ENCODE results near the gene ACMSD. TPM values are rescaled to one million over a fixed set of nuclear protein-coding genes. Genes with fewer than 3 reads are reported as not detected.
"Not testable (repeated sequence)": the region's sequence is repeated elsewhere in the genome, so short reads cannot be mapped to it uniquely, and the experiment has no call there.

The ACMSD gene
- total RNA-seq, 1 donor from 2014 or later = not detected

DNA sequence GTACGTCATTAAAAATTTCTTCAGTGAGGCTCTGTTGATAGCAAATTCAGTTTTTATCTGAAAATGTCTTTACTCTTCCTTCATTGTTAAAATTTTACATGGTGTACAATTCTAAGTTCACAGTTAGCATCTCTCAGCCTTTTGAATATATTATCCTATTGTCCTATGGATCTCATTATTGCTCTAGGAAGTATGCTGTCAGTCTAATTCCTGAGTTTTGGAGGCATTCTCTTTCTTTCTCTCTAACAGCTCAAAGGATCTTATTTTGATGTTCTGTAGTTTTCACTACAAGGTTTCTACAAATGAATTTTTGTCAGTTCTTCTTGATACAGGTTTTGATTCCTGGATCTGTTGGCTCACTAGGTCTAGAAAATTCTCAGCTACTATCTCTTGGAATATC is 2.9 kb upstream of the ACMSD start:
- no peak overlapping the region for H3K27ac Mint-ChIP-seq
- no peaks in the 10 kb centered on the region for H3K36me3 Mint-ChIP-seq (ENCODE audit: low read depth)
- H3K9me3 Mint-ChIP-seq = peaks cover 4% of the 10 kb centered on the region
- H3K27me3 Mint-ChIP-seq = peaks cover 16% of the 10 kb centered on the region
- no peak for DNase-seq
- intact Hi-C loops (cut with micrococcal nuclease) = no loop called here
- H3K4me1 Mint-ChIP-seq = no peaks in the 10 kb centered on the region
- H3K4me3 Mint-ChIP-seq = no peak overlapping the region

DNA sequence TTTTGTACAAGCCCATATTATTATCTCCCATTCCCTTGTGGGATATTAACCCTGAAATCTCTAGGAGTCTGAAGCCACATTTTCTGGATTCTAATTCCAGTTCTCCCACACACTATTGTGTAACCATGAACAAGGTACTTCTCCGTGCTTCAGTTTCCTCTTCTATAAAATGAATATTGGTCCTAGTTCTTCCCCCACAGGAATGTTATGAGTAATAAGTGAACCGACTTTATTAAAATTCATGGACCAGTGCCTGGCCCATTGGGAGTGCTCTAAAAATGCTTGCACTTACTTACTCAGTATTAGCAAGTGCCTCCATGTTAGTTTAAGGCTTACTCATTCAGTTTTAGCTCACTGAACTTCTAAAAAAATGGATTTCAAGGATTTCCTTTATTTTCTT is 1.4 kb upstream of the ACMSD start:
- Mint-ChIP-seq H3K4me1 (no peaks in the 10 kb centered on the region), H3K9me3 (peaks cover 4% of the 10 kb centered on the region), H3K4me3 (no peak overlapping the region), H3K27me3 (peaks cover 18% of the 10 kb centered on the region), H3K27ac (no peak overlapping the region), H3K36me3 (ENCODE audit: low read depth) (no peaks in the 10 kb centered on the region)
- intact Hi-C loops (cut with micrococcal nuclease) = no loop called here
- no peak for DNase-seq

DNA sequence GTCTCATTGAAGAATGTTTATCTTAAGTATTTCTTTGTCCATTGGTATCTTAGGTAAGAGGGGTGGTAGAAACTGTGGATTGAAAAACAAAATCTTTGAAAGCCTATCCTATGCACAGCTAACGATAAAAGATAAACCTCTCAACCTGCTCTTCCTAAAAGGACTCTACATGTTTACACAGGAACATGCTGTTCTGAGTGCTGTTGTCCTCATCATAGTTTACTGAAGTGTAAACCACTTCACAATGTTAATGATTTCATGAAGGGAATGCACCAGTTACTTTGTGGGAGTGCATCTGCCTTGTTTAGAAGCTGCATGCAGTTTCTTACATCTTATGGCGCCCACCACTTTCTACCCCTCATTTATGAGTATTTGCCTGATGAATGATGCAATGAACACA is 1.2 kb downstream of the ACMSD start:
- peaks cover 18% of the 10 kb centered on the region for H3K27me3 Mint-ChIP-seq
- H3K4me1 Mint-ChIP-seq = no peaks in the 10 kb centered on the region
- H3K27ac Mint-ChIP-seq = no peak overlapping the region
- no peak overlapping the region for H3K4me3 Mint-ChIP-seq
- intact Hi-C loops (cut with micrococcal nuclease) = no loop called here
- H3K9me3 Mint-ChIP-seq = peaks cover 4% of the 10 kb centered on the region
- H3K36me3 Mint-ChIP-seq (ENCODE audit: low read depth) = no peaks in the 10 kb centered on the region
- DNase-seq = peak; percentile 12

DNA sequence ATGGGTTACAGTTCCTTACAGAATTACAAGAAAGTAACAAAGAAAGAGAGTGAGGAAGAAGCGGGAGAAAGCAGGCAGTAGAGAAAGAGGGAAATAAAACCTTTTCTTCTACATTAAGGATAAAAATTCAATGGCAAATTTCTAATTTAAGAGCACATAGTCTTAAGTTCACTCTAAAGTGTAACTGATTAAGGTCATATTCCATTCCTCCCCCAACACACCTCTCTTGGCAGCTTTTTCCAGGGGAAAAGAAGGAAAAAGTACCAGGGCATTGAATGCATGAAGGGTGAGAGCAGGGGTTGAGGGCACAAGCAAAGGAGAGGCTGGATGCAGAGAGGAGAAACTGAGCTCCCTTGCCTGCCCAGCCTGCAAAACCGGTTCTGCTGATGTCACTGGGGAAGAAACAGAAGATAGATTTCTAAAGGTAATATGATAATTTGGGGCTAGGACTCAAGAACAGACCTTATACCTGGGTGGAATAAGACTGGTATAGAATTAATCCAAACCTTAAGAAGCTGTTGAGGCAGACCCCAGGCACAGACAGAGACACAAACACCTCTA is 4.6 kb downstream of the ACMSD start:
- Mint-ChIP-seq H3K9me3 (no peaks in the 10 kb centered on the region), H3K27me3 (peaks cover 5% of the 10 kb centered on the region), H3K4me3 (no peak overlapping the region), H3K27ac (no peak overlapping the region), H3K4me1 (no peaks in the 10 kb centered on the region), H3K36me3 (ENCODE audit: low read depth) (no peaks in the 10 kb centered on the region)
- intact Hi-C loops (cut with micrococcal nuclease) = no loop called here
- DNase-seq = peak; percentile 16

DNA sequence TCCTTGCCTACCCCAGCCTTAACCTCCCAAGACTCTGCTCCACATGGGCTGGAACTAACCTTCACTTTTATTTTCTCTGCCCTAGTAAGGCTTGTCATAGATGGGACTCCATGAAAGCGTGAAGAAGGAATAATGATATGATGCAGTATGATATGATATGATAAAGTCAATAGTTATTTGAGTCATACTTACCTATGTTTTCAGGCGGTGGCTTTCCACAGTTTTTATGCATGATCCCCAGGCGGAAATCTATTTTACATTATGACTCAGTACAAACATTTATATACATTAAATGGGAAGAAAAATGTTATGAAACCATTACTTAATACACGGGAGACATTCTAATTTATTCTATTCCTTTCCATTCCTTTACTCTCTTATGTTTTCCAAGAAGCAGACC is 5.6 kb downstream of the ACMSD start:
- intact Hi-C loops (cut with micrococcal nuclease) = no loop called here
- Mint-ChIP-seq H3K36me3 (ENCODE audit: low read depth) (no peaks in the 10 kb centered on the region), H3K4me1 (no peaks in the 10 kb centered on the region)

DNA sequence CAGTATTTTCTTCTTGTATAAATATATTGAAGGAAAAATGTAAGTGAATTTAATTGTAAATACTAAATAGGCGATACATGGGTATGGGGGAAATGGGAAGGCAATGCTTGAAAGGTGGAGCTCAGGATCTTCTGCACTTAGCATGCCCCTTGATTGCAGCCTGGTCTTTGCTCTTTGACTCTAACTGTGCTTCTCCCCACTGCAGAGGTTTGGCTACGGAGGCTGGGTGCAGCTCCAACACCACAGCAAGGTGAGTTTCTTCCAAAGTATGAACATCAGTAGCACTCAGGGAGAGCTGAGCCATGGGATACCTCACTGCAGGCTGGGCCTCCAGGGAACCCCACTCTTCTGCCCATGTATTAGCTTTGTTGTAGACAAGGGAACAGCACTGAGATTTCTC is 6.6 kb downstream of the ACMSD start:
- no peak for DNase-seq
- Mint-ChIP-seq H3K27ac (no peak overlapping the region), H3K4me1 (no peaks in the 10 kb centered on the region), H3K27me3 (peaks cover 3% of the 10 kb centered on the region), H3K4me3 (no peak overlapping the region), H3K36me3 (ENCODE audit: low read depth) (no peaks in the 10 kb centered on the region), H3K9me3 (no peaks in the 10 kb centered on the region)
- intact Hi-C loops (cut with micrococcal nuclease) = no loop called here

More for the DNA sequence above, 5.6 kb downstream of the ACMSD start:
- H3K27me3 Mint-ChIP-seq = peaks cover 3% of the 10 kb centered on the region
- H3K9me3 Mint-ChIP-seq = no peaks in the 10 kb centered on the region
- no peak for DNase-seq
- H3K4me3 Mint-ChIP-seq = no peak overlapping the region
- no peak overlapping the region for H3K27ac Mint-ChIP-seq

DNA sequence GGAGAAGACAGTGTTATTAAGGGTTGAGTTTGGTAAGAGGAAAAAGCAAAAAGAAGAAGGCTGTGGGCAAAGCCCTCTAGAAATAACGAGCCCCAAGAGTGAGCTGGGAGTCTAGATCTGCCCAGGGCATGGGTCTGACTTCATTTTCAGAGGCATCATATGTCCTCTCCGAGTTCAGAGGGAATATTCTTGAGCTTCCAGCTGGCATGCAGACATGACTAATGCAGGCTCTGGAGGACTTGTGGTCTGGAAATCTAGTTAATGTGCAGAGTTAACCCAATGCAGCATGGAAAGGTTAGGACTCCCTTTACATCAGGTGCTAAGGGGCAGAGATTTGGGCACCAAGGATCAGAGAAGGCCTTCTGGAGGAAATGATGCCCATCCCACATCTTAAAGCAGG is 7.3 kb downstream of the ACMSD start:
- H3K4me1 Mint-ChIP-seq = no peaks in the 10 kb centered on the region
- H3K27me3 Mint-ChIP-seq = peaks cover 2% of the 10 kb centered on the region
- H3K9me3 Mint-ChIP-seq = no peaks in the 10 kb centered on the region
- H3K36me3 Mint-ChIP-seq (ENCODE audit: low read depth) = no peaks in the 10 kb centered on the region
- no peak overlapping the region for H3K27ac Mint-ChIP-seq
- intact Hi-C loops (cut with micrococcal nuclease) = no loop called here
- DNase-seq = no peak
- no peak overlapping the region for H3K4me3 Mint-ChIP-seq

DNA sequence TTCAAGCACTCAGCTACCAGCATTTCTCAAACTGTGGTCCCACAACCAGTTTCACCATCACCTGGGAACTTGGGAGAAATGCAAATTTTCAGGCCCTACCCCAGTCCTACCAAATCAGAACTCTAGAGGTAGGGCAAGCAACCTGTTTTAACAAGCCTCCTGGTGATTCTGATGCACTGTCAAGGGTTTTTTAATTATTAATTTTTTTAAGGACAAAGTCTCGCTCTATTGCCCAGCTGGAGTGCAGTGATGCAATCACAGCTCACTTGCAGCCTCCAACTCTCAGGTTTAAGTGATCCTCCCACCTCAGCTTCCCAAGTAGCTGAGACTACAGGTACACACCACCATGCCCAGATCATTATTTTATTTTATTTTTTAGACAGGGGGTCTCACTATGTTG is 7.8 kb downstream of the ACMSD start:
- DNase-seq = no peak
- H3K4me1 Mint-ChIP-seq = no peaks in the 10 kb centered on the region
- no peak overlapping the region for H3K27ac Mint-ChIP-seq
- H3K27me3 Mint-ChIP-seq = no peaks in the 10 kb centered on the region
- no peak overlapping the region for H3K4me3 Mint-ChIP-seq
- H3K36me3 Mint-ChIP-seq (ENCODE audit: low read depth) = no peaks in the 10 kb centered on the region
- intact Hi-C loops (cut with micrococcal nuclease) = no loop called here
- H3K9me3 Mint-ChIP-seq = no peaks in the 10 kb centered on the region

DNA sequence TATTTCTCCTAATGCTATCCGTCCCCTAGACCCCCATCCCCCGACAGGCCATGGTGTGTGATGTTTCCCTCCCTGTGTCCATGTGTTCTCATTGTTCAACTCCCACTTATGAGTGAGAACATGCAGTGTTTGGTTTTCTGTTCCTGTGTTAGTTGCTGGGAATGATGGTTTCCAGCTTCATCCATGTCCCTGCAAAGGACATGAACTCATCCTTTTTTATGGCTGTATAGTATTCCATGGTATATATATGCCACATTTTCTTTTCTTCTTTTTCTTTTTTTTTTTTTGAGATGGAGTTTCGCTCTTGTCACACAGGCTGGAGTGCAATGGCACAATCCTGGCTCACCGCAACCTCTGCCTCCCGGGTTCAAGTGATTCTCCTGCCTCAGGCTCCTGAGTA is 9.2 kb downstream of the ACMSD start:
- DNase-seq; H3K4me3 Mint-ChIP-seq; H3K9me3 Mint-ChIP-seq; H3K4me1 Mint-ChIP-seq; H3K27ac Mint-ChIP-seq; H3K36me3 Mint-ChIP-seq (ENCODE audit: low read depth); intact Hi-C loops (cut with micrococcal nuclease); H3K27me3 Mint-ChIP-seq: not testable (repeated sequence)

DNA sequence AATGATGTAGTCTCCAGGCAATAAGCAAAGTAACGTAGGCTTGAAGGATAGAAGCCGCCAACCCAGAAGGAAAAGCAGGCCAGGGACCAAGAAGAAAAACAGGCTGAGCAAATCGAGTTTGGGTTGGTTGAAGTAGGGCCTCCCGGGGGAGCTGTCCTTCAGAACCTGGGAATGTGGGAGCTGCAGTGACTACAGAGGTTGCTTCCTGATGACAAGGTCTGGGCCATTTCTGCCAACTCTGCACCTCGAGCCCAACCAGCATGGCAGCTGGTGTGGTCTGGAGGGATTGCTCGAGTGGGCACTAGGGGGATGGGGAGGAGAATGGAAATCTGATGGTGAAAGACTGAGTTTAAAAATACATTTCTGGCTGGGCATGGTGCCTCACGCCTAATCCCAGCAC is 14.1 kb downstream of the ACMSD start:
- Mint-ChIP-seq H3K27me3 (peaks cover 1% of the 10 kb centered on the region), H3K9me3 (peaks cover 4% of the 10 kb centered on the region), H3K27ac (no peak overlapping the region), H3K36me3 (ENCODE audit: low read depth) (no peaks in the 10 kb centered on the region), H3K4me1 (no peaks in the 10 kb centered on the region), H3K4me3 (no peak overlapping the region)
- intact Hi-C loops (cut with micrococcal nuclease) = no loop called here
- no peak for DNase-seq

DNA sequence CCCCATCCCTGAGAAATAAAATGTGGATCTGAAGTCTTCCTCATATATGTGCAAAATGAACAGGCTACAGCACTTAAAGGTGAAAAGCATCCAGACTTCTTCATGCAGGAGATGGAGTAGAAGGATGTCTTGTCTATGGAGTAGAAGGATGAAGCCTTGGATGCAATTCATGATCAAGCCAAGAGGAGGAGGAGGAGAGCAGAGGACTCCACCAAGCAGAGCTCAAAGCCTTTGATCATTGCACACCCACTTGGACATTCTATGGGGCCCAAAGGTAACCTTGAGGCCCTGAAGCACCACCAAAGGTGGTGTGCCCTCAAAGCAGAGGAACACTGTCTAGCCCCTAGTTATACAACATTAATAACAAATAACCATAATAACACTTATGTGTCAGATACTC is 17.3 kb downstream of the ACMSD start:
- no peaks in the 10 kb centered on the region for H3K36me3 Mint-ChIP-seq (ENCODE audit: low read depth)
- H3K27ac Mint-ChIP-seq = no peak overlapping the region
- no peaks in the 10 kb centered on the region for H3K4me1 Mint-ChIP-seq
- no peak overlapping the region for H3K4me3 Mint-ChIP-seq
- H3K27me3 Mint-ChIP-seq = peaks cover 1% of the 10 kb centered on the region
- peaks cover 4% of the 10 kb centered on the region for H3K9me3 Mint-ChIP-seq
- no peak for DNase-seq
- intact Hi-C loops (cut with micrococcal nuclease) = no loop called here

DNA sequence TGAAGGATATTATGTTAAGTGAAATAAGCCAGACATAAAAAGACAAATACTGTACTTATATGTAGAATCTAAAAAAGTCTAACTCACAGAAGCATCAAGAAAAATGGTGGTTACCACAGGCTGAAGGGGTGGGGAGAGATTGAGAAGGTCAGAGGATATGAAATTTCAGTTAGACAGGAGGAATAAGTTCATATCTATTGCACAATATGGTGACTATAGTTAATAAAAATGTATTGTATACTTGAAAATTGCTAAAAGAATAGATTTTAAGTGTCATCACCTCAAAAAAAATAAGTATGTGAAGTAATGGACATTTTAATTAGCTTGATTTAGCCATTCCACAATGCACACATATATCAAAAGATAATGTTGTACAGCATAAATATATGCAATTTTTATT is 19.8 kb downstream of the ACMSD start:
- Mint-ChIP-seq H3K9me3 (no peaks in the 10 kb centered on the region), H3K27ac (no peak overlapping the region), H3K4me3 (no peak overlapping the region), H3K36me3 (ENCODE audit: low read depth) (no peaks in the 10 kb centered on the region), H3K4me1 (no peaks in the 10 kb centered on the region), H3K27me3 (peaks cover 1% of the 10 kb centered on the region)
- intact Hi-C loops (cut with micrococcal nuclease) = no loop called here
- DNase-seq = no peak

DNA sequence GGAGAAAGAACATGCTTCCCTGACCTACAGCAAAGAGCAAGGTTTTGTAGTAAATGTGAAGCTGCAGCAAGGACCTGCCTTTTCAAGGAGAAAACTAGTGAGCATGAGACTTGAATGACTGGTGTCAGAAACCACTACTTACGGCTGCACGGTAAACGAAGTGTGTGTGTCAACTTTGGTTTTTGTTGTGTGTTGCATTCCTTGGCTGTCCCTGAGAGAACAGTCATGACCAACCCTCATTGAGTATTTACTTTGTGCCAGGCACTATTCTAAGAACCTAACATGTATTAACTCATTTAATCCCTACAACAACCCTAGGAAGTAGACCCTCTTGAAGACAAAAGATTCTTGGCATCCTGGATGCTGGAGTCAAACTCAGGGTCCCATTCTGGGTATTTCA is 22.8 kb downstream of the ACMSD start:
- intact Hi-C loops (cut with micrococcal nuclease) = no loop called here
- Mint-ChIP-seq H3K36me3 (ENCODE audit: low read depth) (no peaks in the 10 kb centered on the region), H3K27ac (no peak overlapping the region), H3K4me1 (no peaks in the 10 kb centered on the region), H3K4me3 (no peak overlapping the region), H3K27me3 (no peaks in the 10 kb centered on the region), H3K9me3 (no peaks in the 10 kb centered on the region)
- no peak for DNase-seq

DNA sequence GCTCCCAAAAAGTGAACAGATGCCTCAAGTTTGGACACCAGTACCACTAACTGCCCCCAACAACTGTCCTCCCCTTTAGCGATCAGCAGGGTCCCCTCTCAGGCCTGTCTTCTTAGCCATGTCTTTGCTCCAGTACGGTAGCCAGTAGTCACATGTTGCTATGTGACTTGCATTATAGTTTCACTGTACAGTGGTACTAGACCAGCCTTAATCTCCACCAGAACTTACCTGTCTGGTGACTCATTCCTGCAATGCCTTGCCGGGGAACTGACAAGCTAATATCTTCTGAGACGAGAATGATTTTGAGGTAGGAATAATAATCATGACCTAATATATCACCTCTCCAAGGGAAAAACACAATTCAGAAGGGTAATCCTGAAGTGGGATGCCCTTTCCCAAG is 23.7 kb downstream of the ACMSD start:
- no peak for DNase-seq
- H3K27ac Mint-ChIP-seq = no peak overlapping the region
- intact Hi-C loops (cut with micrococcal nuclease) = no loop called here
- no peaks in the 10 kb centered on the region for H3K36me3 Mint-ChIP-seq (ENCODE audit: low read depth)
- H3K9me3 Mint-ChIP-seq = no peaks in the 10 kb centered on the region
- no peaks in the 10 kb centered on the region for H3K4me1 Mint-ChIP-seq
- no peaks in the 10 kb centered on the region for H3K27me3 Mint-ChIP-seq
- H3K4me3 Mint-ChIP-seq = no peak overlapping the region

DNA sequence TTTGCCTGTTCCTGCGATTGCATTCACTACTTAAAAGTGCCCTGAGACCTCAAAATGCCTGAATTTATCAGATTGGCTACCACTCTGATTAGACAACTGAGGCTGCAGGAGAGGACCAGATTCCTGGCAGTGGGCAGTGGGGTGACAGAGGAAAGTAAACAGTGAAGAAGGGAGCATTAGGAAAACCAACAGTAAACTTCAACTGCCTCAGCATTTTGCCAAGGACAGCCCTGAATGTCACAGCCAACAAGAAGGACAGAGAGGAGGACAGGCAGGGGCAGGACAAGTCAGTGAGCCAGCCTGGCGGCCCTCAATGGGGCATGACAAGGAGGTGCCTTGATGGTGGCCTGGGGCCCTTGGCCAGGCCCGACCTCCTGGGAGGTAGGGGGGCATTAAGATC is 24.3 kb downstream of the ACMSD start:
- H3K36me3 Mint-ChIP-seq (ENCODE audit: low read depth) = no peaks in the 10 kb centered on the region
- H3K27ac Mint-ChIP-seq = no peak overlapping the region

More for the DNA sequence above, 24.3 kb downstream of the ACMSD start:
- H3K27me3 Mint-ChIP-seq = no peaks in the 10 kb centered on the region
- no peak overlapping the region for H3K4me3 Mint-ChIP-seq
- intact Hi-C loops (cut with micrococcal nuclease) = no loop called here
- H3K9me3 Mint-ChIP-seq = no peaks in the 10 kb centered on the region
- H3K4me1 Mint-ChIP-seq = no peaks in the 10 kb centered on the region
- no peak for DNase-seq

Data from activated CD4-positive, alpha-beta T cell treated with anti-CD3 and anti-CD28 coated beads, Interleukin-2, amount 10 ng/mL, durations not matched to agents 24 days and 14 days (primary cell).